ENCODE data around the gene HLA-G. TPM values are rescaled to one million over a fixed set of nuclear protein-coding genes. Genes with fewer than 3 reads are reported as not detected.

The HLA-G gene
- total RNA-seq, 2 donors from 2014 or later = 0.78 TPM; not detected in 1

DNA sequence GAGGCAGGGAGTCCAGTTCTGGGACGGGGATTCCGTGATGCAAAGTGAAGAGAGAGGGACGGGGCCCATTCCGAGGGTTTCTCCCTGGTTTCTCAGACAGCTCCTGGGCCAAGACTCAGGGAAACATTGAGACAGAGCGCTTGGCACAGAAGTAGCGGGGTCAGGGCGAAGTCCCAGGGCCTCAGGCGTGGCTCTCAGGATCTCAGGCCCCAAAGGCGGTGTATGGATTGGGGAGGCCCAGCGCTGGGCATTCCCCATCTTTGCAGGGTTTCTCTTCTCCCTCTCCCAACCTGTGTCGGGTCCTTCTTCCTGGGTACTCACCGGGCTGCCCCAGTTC lies 35.9 kb upstream of the HLA-G start:
- no peaks in the 10 kb centered on the region for H3K27me3 ChIP-seq
- DNase-seq = peak in 2 of 4 donors; percentile 21 to 49
- TF ChIP-seq, protein P1, sequence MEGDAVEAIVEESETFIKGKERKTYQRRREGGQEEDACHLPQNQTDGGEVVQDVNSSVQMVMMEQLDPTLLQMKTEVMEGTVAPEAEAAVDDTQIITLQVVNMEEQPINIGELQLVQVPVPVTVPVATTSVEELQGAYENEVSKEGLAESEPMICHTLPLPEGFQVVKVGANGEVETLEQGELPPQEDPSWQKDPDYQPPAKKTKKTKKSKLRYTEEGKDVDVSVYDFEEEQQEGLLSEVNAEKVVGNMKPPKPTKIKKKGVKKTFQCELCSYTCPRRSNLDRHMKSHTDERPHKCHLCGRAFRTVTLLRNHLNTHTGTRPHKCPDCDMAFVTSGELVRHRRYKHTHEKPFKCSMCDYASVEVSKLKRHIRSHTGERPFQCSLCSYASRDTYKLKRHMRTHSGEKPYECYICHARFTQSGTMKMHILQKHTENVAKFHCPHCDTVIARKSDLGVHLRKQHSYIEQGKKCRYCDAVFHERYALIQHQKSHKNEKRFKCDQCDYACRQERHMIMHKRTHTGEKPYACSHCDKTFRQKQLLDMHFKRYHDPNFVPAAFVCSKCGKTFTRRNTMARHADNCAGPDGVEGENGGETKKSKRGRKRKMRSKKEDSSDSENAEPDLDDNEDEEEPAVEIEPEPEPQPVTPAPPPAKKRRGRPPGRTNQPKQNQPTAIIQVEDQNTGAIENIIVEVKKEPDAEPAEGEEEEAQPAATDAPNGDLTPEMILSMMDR (IDR thresholded peaks at IDR 0.05) = no peak
- TF ChIP-seq POLR2A (IDR thresholded peaks at IDR 0.05) = no peak

DNA sequence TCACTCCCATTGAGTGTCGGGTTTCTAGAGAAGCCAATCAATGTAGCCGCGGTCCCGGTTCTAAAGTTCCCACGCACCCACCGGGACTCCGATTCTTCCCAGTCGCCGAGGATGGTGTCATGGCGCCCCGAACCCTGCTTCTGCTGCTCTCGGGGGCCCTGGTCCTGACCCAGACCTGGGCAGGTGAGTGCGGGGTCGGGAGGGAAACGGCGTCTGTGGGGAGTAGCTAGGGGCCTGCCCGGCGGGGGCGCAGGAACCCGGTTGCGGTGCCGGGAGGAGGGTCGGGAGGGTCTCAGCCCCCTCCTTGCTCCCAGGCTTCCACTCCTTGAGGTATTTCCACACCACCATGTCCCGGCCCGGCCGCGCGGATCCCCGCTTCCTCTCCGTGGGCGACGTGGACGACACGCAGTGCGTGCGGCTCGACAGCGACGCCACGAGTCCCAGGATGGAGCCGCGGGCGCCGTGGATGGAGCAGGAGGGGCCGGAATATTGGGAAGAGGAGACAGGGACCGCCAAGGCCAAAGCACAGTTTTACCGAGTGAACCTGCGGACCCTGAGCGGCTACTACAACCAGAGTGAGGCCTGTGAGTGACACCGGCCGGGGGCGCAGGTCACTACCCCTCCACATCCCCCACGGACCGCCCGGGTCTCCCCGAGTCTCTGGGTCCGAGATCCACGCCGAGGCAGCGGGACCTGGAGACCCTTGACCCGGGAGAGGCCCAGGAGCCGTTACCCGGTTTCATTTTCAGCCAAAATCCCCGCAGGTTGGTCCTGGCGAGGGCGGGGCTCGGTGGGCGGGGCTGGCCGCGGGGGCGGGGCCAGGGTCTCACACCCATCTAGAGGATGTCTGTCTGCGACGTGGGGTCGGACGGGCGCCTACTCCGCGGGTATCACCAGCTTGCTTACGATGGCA lies 35.2 kb upstream of the HLA-G start:
- 1 to 7% methylated on average over 19 to 72 of the region's 79 CpGs for WGBS, 2 donors
- Histone ChIP-seq H3K4me1 (peaks cover 23% of the 10 kb centered on the region), H3K4me3 (peak overlapping the region; percentile 48 to 73), H3K36me3 (replicated peaks in 1 of 2; ENCODE audit: insufficient read depth in 1 of 2, low read depth in 2 of 2) (no peaks in the 10 kb centered on the region), H3K27ac (peak overlapping the region; percentile 71 to 82 (median 79)), H3K27me3 (no peaks in the 10 kb centered on the region), H3K9me3 (no peaks in the 10 kb centered on the region)
- TF ChIP-seq, protein P1 (IDR thresholded peaks at IDR 0.05) = peak in 6 of 7 experiments; percentile 39 to 65 (median 56)
- peak; percentile 18 to 67 (median 46) for TF ChIP-seq POLR2A (IDR thresholded peaks at IDR 0.05)
- intact Hi-C loops (cut with DNase I) = no loop called here
- ATAC-seq (peak; percentile 76), DNase-seq (peak; percentile 62 to 76 (median 66))

More for the DNA sequence above, 35.9 kb upstream of the HLA-G start:
- no peaks in the 10 kb centered on the region for H3K36me3 ChIP-seq (replicated peaks in 1 of 2; ENCODE audit: insufficient read depth in 1 of 2, low read depth in 2 of 2)
- peak overlapping the region; percentile 71 to 82 (median 79) for H3K27ac ChIP-seq
- WGBS, 2 donors = 9 to 28% methylated on average over 7 to 12 of the region's 12 CpGs
- no peaks in the 10 kb centered on the region for H3K9me3 ChIP-seq
- H3K4me3 ChIP-seq = peak overlapping the region; percentile 48 to 73
- peaks cover 26% of the 10 kb centered on the region for H3K4me1 ChIP-seq
- ATAC-seq = peak; percentile 48
- intact Hi-C loops (cut with DNase I) = no loop called here

- H3K4me3 ChIP-seq = peak overlapping the region in 1 of 2 donors; percentile 73
- no peak for TF ChIP-seq POLR2A (IDR thresholded peaks at IDR 0.05)
- TF ChIP-seq, protein P1 (IDR thresholded peaks at IDR 0.05) = no peak
- no peak overlapping the region for H3K27ac ChIP-seq
- DNase-seq = no peak
- H3K9me3 ChIP-seq = no peaks in the 10 kb centered on the region
- no peak for ATAC-seq
- H3K27me3 ChIP-seq = no peaks in the 10 kb centered on the region
- intact Hi-C loops (cut with DNase I) = no loop called here
- 31 to 67% methylated on average over 4 to 11 of the region's 11 CpGs for WGBS, 2 donors
- H3K36me3 ChIP-seq (replicated peaks in 1 of 2; ENCODE audit: insufficient read depth in 1 of 2, low read depth in 2 of 2) = no peaks in the 10 kb centered on the region
- peaks cover 23% of the 10 kb centered on the region for H3K4me1 ChIP-seq
Observed at GRCh38 chr6:29793036-29793356, 34.6 kb upstream of the HLA-G start.

- WGBS, 2 donors = 68 to 90% methylated on average over 2 to 3 of the region's 3 CpGs
- H3K36me3 ChIP-seq (replicated peaks in 1 of 2; ENCODE audit: insufficient read depth in 1 of 2, low read depth in 2 of 2) = no peaks in the 10 kb centered on the region
- H3K27me3 ChIP-seq = no peaks in the 10 kb centered on the region
- intact Hi-C loops (cut with DNase I) = no loop called here
- ATAC-seq (no peak), DNase-seq (no peak)
- no peak overlapping the region for H3K4me3 ChIP-seq
- H3K27ac ChIP-seq = no peak overlapping the region
- TF ChIP-seq, protein P1 (IDR thresholded peaks at IDR 0.05) = no peak
- no peak for TF ChIP-seq POLR2A (IDR thresholded peaks at IDR 0.05)
- no peaks in the 10 kb centered on the region for H3K9me3 ChIP-seq
- peaks cover 23% of the 10 kb centered on the region for H3K4me1 ChIP-seq
Observed at GRCh38 chr6:29793796-29794195, 33.8 kb upstream of the HLA-G start.
